Breast epithelium (tissue), 4 donors: Measurements from ENCODE around the gene HAUS6. TPM values are rescaled to one million over a fixed set of nuclear protein-coding genes. Genes with fewer than 3 reads are reported as not detected.
A peak's percentile ranks its signal among the peaks of the same experiment; 100 is the strongest.

Source experiments
- DNase-seq, 2 donors: peaks; one replicate each; pipeline ENCODE4 v3.0.0-alpha.2; 2019; ENCODE audit warnings: low spot score in 2 of 2
- H3K27ac ChIP-seq, 2 donors: fragments of 200-600 bp; sonication (generic) in 1 of 2; one replicate each; pipeline ENCODE4 v1.5.1; 2016 to 2019; ENCODE audit warnings: mild to moderate bottlenecking in 1 of 2
- H3K27me3 ChIP-seq, 2 donors: fragments of 200-600 bp; sonication (generic) in 1 of 2; one replicate each; pipeline versions ENCODE4 v1.5.1 to v1.6.0; 2017 to 2019; ENCODE audit warnings: control low read depth in 1 of 2, mild to moderate bottlenecking in 1 of 2
- H3K36me3 ChIP-seq: fragments of 200-600 bp; one replicate; pipeline ENCODE4 v1.5.1; 2019
- H3K4me1 ChIP-seq, 2 donors: fragments of 200-600 bp; sonication (generic); one replicate each; pipeline ENCODE4 v1.5.1; 2016 to 2019; ENCODE audit warnings: control low read depth in 1 of 2
- H3K4me3 ChIP-seq, 3 donors: fragments of 200-600 bp; sonication (generic); 1 replicate in 2 of 3; 2 replicates in 1 of 3; pipeline ENCODE4 v1.5.1; 2016 to 2019; ENCODE audit warnings: mild to moderate bottlenecking in 3 of 3, moderate library complexity in 2 of 3
- H3K9me3 ChIP-seq, 2 donors: fragments of 200-600 bp; sonication (generic) in 1 of 2; one replicate each; pipeline ENCODE4 v1.5.1; 2016 to 2019; ENCODE audit warnings: control low read depth in 1 of 2
- CTCF ChIP-seq, 3 donors: fragments of 450-650 bp; IDR thresholded peaks; one replicate each; pipeline ENCODE4 v1.5.1; 2016 to 2017; ENCODE audit warnings: antibody characterized with exemption in 3 of 3, mild to moderate bottlenecking in 3 of 3, moderate library complexity in 3 of 3
- POLR2A ChIP-seq: fragments of 450-650 bp; IDR thresholded peaks from one replicate; pipeline ENCODE4 v1.6.1; 2016; ENCODE audit warnings: antibody characterized with exemption, mild to moderate bottlenecking, moderate library complexity
- POLR2AphosphoS5 ChIP-seq, 3 donors: sonication (generic); formaldehyde crosslinking; IDR thresholded peaks; one replicate each; pipeline ENCODE4 v1.6.1; 2017; ENCODE audit warnings: antibody characterized with exemption in 3 of 3
- intact Hi-C: fragments of 100-400 bp; cut with DNase I; formaldehyde crosslinking; loops from one replicate; pipeline ENCODE4 v1.15.1; 2023; ENCODE audit warnings: low total_unique reads
- total RNA-seq, 3 donors: library from RNA; depleted of rRNA; stranded (reverse); fragments of >200 nt; gene quantifications; one replicate each; pipeline ENCODE4 v1.1.0, GENCODE V29; 2016

The HAUS6 gene
- total RNA-seq, 3 donors from 2014 or later = 8.5 to 14.0 (median 10.5) TPM

- no peaks in the 10 kb centered on the region for H3K36me3 ChIP-seq
- TF ChIP-seq POLR2AphosphoS5 (IDR thresholded peaks at IDR 0.05) = no peak
- TF ChIP-seq CTCF (IDR thresholded peaks at IDR 0.05) = no peak
- no peak for TF ChIP-seq POLR2A
- no peaks in the 10 kb centered on the region for H3K4me1 ChIP-seq
- no peak overlapping the region for H3K4me3 ChIP-seq
- H3K9me3 ChIP-seq = no peaks in the 10 kb centered on the region
- no peak overlapping the region for H3K27ac ChIP-seq
- intact Hi-C loops = no loop called here
- no peaks in the 10 kb centered on the region for H3K27me3 ChIP-seq
- no peak for DNase-seq
Observed at GRCh38 chr9:19032406-19032805, 70.3 kb downstream of the HAUS6 start.

GRCh38 chr9:19030899-19031298 is 71.8 kb downstream of the HAUS6 start:
- Histone ChIP-seq H3K4me1 (no peaks in the 10 kb centered on the region), H3K36me3 (no peaks in the 10 kb centered on the region), H3K9me3 (no peaks in the 10 kb centered on the region), H3K27me3 (no peaks in the 10 kb centered on the region), H3K27ac (no peak overlapping the region), H3K4me3 (no peak overlapping the region)
- TF ChIP-seq POLR2AphosphoS5 (IDR thresholded peaks at IDR 0.05) = no peak
- intact Hi-C loops = no loop called here
- DNase-seq = no peak

- Histone ChIP-seq H3K27ac (no peak overlapping the region), H3K36me3 (no peaks in the 10 kb centered on the region), H3K9me3 (no peaks in the 10 kb centered on the region), H3K4me1 (no peaks in the 10 kb centered on the region), H3K4me3 (no peak overlapping the region), H3K27me3 (no peaks in the 10 kb centered on the region)
- no peak for DNase-seq
- TF ChIP-seq CTCF (IDR thresholded peaks at IDR 0.05) (peak; percentile 46 to 73 (median 70)), POLR2AphosphoS5 (IDR thresholded peaks at IDR 0.05) (no peak), POLR2A (no peak)
- intact Hi-C loops = loop anchor here (10.0 kb wide), 1 partner anchor 774 kb away; no protein-coding TSS in a partner anchor
Observed at GRCh38 chr9:19028835-19029451, 73.8 kb downstream of the HAUS6 start.

DNA sequence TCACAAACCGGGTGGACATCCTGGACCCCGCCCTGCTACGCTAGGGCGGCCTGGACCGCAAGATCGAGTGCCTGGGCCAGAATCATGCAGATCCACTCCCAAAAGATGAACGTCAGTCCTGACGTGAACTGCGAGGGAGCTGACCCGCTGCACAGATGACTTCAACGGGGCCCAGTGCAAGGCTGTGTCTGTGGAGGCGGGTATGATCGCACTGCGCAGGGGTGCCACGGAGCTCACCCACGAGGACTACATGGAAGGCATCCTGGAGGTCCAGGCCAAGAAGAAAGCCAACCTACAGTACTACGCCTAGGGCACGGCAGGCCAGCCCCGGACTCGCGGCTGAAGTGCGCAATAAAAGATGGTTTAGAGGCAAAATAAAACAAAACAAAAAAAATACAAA is 74.9 kb downstream of the HAUS6 start:
- Histone ChIP-seq H3K27me3 (no peaks in the 10 kb centered on the region), H3K27ac (no peak overlapping the region), H3K4me3 (no peak overlapping the region), H3K4me1 (no peaks in the 10 kb centered on the region), H3K36me3 (no peaks in the 10 kb centered on the region), H3K9me3 (no peaks in the 10 kb centered on the region)
- no peak for TF ChIP-seq POLR2AphosphoS5 (IDR thresholded peaks at IDR 0.05)
- no peak for TF ChIP-seq POLR2A
- no peak for TF ChIP-seq CTCF (IDR thresholded peaks at IDR 0.05)
- intact Hi-C loops = loop anchor here (10.0 kb wide), 1 partner anchor 773 kb away; no protein-coding TSS in a partner anchor
- DNase-seq = no peak

DNA sequence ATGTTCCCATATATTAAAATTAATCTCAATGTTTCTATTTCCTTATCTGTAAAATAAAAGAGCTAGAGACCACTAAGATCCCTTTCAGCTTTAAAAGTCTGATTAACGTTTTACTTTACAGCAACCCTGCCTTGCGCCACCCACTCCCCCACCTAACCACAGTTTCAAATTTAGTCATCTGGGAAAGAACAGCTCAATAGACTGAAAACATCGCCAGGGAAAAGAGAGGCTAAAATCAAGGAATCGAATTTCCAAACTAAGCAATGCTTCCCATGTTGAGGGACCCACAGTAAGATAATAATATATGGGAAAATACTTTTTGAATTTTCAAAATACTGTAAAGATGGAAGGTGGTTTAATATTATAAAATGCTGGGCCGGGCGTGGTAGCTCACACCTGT is 76.3 kb downstream of the HAUS6 start:
- intact Hi-C loops = loop anchor here (10.0 kb wide), 1 partner anchor 772 kb away; no protein-coding TSS in a partner anchor

More for the DNA sequence above, 76.3 kb downstream of the HAUS6 start:
- no peaks in the 10 kb centered on the region for H3K27me3 ChIP-seq
- TF ChIP-seq POLR2A = no peak
- TF ChIP-seq CTCF (IDR thresholded peaks at IDR 0.05) = no peak
- no peak for TF ChIP-seq POLR2AphosphoS5 (IDR thresholded peaks at IDR 0.05)
- no peaks in the 10 kb centered on the region for H3K4me1 ChIP-seq
- no peak overlapping the region for H3K27ac ChIP-seq
- no peak overlapping the region for H3K4me3 ChIP-seq
- no peak for DNase-seq
- no peaks in the 10 kb centered on the region for H3K9me3 ChIP-seq
- H3K36me3 ChIP-seq = no peaks in the 10 kb centered on the region
